OCI-M2 (cell line): ENCODE measurements around the gene SMPX.

Experiments
- DNase-seq: peaks from one replicate; lab custom pipeline; 2025; ENCODE audit not compliant: unreplicated experiment; lab: John Stamatoyannopoulos, UW

Gene SMPX

DNA sequence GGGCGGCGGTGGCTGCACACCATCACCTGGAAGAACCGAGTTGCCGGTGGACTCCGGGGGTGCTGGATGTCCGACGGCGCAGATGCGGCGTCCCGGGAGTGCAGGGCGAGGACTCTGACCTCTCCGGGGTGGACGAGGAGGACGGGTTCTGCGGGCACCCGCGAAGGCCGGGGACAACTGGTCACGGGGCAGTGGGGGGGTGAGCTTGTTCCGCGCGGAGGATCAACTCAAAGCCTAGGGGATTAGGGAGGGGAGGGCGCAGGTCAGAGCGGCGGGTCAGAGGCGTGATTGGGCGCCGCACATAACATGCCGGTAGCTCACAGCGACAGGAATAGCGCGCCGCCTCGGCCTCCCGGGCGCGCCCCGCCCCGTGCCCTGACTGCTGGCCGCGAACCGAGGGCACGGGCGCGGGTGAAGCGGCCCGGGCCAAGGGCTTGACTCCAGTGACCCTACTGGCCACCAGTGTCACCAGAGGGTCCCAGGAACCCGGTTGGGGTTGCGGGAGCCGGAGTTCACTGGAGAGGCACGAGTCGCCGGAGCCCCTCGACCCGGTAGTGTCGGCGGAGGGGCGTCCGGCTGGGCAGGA lies 99.7 kb downstream of the SMPX start, which contains the start of gene KLHL34:
Gene KLHL34 (minus strand): TSS at position 179 of the 586 bp plus-strand sequence. CDS start 542 bp downstream, outside the sequence.
- no peak for DNase-seq

- no peak for DNase-seq
Observed at GRCh38 chrX:21657318-21658151, 100.4 kb downstream of the SMPX start.

- DNase-seq: no peak
Observed at GRCh38 chrX:21656587-21657317, 101.2 kb downstream of the SMPX start.
